A549 (cell line): ENCODE results near the gene GPR171. TPM values are rescaled to one million over a fixed set of nuclear protein-coding genes. Genes with fewer than 3 reads are reported as not detected.
A peak's percentile ranks its signal among the peaks of the same experiment; 100 is the strongest.

Experiments
- ATAC-seq, 2 experiments: fragments of 200-7000 bp in 1 of 2; fragments of >200 bp in 1 of 2; cut with Nextera tagmentation in 1 of 2; cut with Tn5 transposase in 1 of 2; 3 replicates each; pipeline versions ENCODE4 v1.8.0 to v1.9.1; 2018 to 2020; ENCODE audit warnings: mild to moderate bottlenecking in 1 of 2, moderate library complexity in 1 of 2
- CTCF ChIA-PET: fragments of 300-600 bp; sonication (Branson Sonifier 250); formaldehyde crosslinking; extraction: SDS; loops from one replicate; lab custom pipeline; 2021; ENCODE audit warnings: antibody characterized with exemption, inconsistent platforms; lab: Yijun Ruan, JAX
- POLR2A ChIA-PET: fragments of 350-600 bp; formaldehyde crosslinking; extraction: SDS; loops from one replicate; lab custom pipeline; 2021; ENCODE audit warnings: antibody characterized with exemption, inconsistent platforms; lab: Yijun Ruan, JAX
- DNase-seq, 2 experiments: peaks; one replicate each; pipeline versions ENCODE4 v3.0.0 to v3.0.0-alpha.2; 2011 to 2016; ENCODE audit warnings: low read depth in 1 of 2, low spot score in 1 of 2
- FAIRE-seq: peaks from 2 replicates; lab custom pipeline; 2011; peaks lifted over from hg19 to GRCh38; lab: Jason Lieb, UNC
- H3K27ac ChIP-seq, 2 experiments: fragments of >200 bp; sonication (Bioruptor Twin); formaldehyde crosslinking; 3 replicates each; pipeline ENCODE4 v1.5.1; 2016 to 2017
- H3K4me1 ChIP-seq: fragments of >200 bp; sonication (Bioruptor Twin); formaldehyde crosslinking; 3 replicates; pipeline ENCODE4 v1.6.1; 2016
- H3K4me2 ChIP-seq: fragments of >200 bp; sonication (Bioruptor Twin); formaldehyde crosslinking; 3 replicates; pipeline ENCODE4 v1.6.1; 2016
- H3K4me3 ChIP-seq: fragments of >200 bp; sonication (Bioruptor Twin); formaldehyde crosslinking; 3 replicates; pipeline ENCODE4 v1.5.1; 2016
- H3K9me3 ChIP-seq: fragments of >200 bp; sonication (Bioruptor Twin); formaldehyde crosslinking; 3 replicates; pipeline ENCODE4 v1.6.1; 2016
- BCL3 ChIP-seq: fragments of >200 bp; sonication (Bioruptor Twin); formaldehyde crosslinking; IDR thresholded peaks from 3 replicates; pipeline ENCODE4 v1.6.1; 2016
- BHLHE40 ChIP-seq: IDR thresholded peaks from 2 replicates; pipeline ENCODE4 v1.6.1; 2012; ENCODE audit warnings: low read depth, low read length, inconsistent platforms
- CBX2 ChIP-seq: fragments of 200-600 bp; sonication (generic); IDR thresholded peaks from 2 replicates; pipeline ENCODE4 v1.6.1; 2016; ENCODE audit warnings: low read depth, mild to moderate bottlenecking, borderline replicate concordance
- CEBPB ChIP-seq, 2 experiments: fragments of >200 bp in 1 of 2; sonication (Bioruptor Twin) in 1 of 2; formaldehyde crosslinking in 1 of 2; IDR thresholded peaks; 2 replicates each; pipeline ENCODE4 v1.6.1; 2012 to 2016
- EHF ChIP-seq: fragments of 250-450 bp; sonication (Bioruptor Pico); IDR thresholded peaks from 2 replicates; pipeline ENCODE4 v1.5.0; 2020; ENCODE audit warnings: mild to moderate bottlenecking
- EHMT2 ChIP-seq: fragments of 200-600 bp; sonication (generic); IDR thresholded peaks from 2 replicates; pipeline ENCODE4 v1.6.1; 2016; ENCODE audit warnings: antibody characterized with exemption, low read depth, mild to moderate bottlenecking, moderate library complexity
- EP300 ChIP-seq, 2 experiments: fragments of >200 bp; sonication (Bioruptor Twin); formaldehyde crosslinking; IDR thresholded peaks; 2 replicates in 1 of 2; 3 replicates in 1 of 2; pipeline ENCODE4 v1.6.1; 2016 to 2017
- GATA3 ChIP-seq: IDR thresholded peaks from 2 replicates; pipeline ENCODE4 v1.6.1; 2012; ENCODE audit warnings: borderline replicate concordance
- HEYL ChIP-seq: fragments of 250-450 bp; sonication (Bioruptor Pico); IDR thresholded peaks from 2 replicates; pipeline ENCODE4 v1.8.0; 2021; ENCODE audit warnings: mild to moderate bottlenecking, moderate library complexity
- HOXB13 ChIP-seq: fragments of 250-450 bp; sonication (Bioruptor Pico); IDR thresholded peaks from 2 replicates; pipeline ENCODE4 v1.5.0; 2020; ENCODE audit warnings: low read depth, mild to moderate bottlenecking, moderate library complexity
- HOXB5 ChIP-seq: fragments of 250-450 bp; sonication (Bioruptor Pico); IDR thresholded peaks from 2 replicates; pipeline ENCODE4 v1.5.0; 2020; ENCODE audit warnings: mild to moderate bottlenecking, moderate library complexity
- JUN ChIP-seq, 2 experiments: fragments of >200 bp; sonication (Bioruptor Twin); formaldehyde crosslinking; IDR thresholded peaks; 2 replicates in 1 of 2; 3 replicates in 1 of 2; pipeline ENCODE4 v1.6.1; 2016 to 2017
- KDM1A ChIP-seq: fragments of 200-600 bp; sonication (generic); IDR thresholded peaks from 2 replicates; pipeline ENCODE4 v1.6.1; 2016; ENCODE audit warnings: low read depth, mild to moderate bottlenecking
- KDM5A ChIP-seq: fragments of 200-600 bp; sonication (generic); IDR thresholded peaks from 2 replicates; pipeline ENCODE4 v1.6.1; 2016; ENCODE audit warnings: antibody characterized with exemption, mild to moderate bottlenecking
- NR3C1 ChIP-seq: fragments of >200 bp; sonication (Bioruptor Twin); formaldehyde crosslinking; IDR thresholded peaks from 3 replicates; pipeline ENCODE4 v1.6.1; 2017
- POLR2AphosphoS2 ChIP-seq: conservative IDR thresholded peaks from 2 replicates; pipeline ENCODE4 v1.6.1; 2012; ENCODE audit warnings: low read length, improper control_type of control experiment, inconsistent platforms
- RCOR1 ChIP-seq: fragments of 150-350 bp; IDR thresholded peaks from 2 replicates; pipeline ENCODE4 v1.6.1; 2014; ENCODE audit warnings: antibody characterized with exemption, low read length, low read depth
- RFX5 ChIP-seq: fragments of 450-650 bp; IDR thresholded peaks from 2 replicates; pipeline ENCODE4 v1.7.1; 2014; ENCODE audit warnings: antibody characterized with exemption, mild to moderate bottlenecking, moderate library complexity
- RNF2 ChIP-seq: fragments of 200-600 bp; sonication (generic); IDR thresholded peaks from 2 replicates; pipeline ENCODE4 v1.6.1; 2016; ENCODE audit warnings: low read depth, mild to moderate bottlenecking, antibody characterized with exemption, moderate library complexity, borderline replicate concordance
- SMC3 ChIP-seq: fragments of >200 bp; sonication (Bioruptor Twin); formaldehyde crosslinking; IDR thresholded peaks from 3 replicates; pipeline ENCODE4 v1.6.1; 2018; ENCODE audit warnings: inconsistent platforms
- TP53 ChIP-seq: fragments of 250-450 bp; sonication (Bioruptor Pico); IDR thresholded peaks from 2 replicates; pipeline ENCODE4 v1.5.0; 2021; ENCODE audit warnings: mild to moderate bottlenecking, moderate library complexity
- ZFP36 ChIP-seq: fragments of 450-650 bp; IDR thresholded peaks from 2 replicates; pipeline ENCODE4 v1.6.1; 2014; ENCODE audit warnings: borderline replicate concordance; ENCODE audit not compliant: partially characterized antibody
- WGBS: methylation state at CpG from one replicate; pipeline ENCODE4 v1.1.6; 2017; ENCODE audit errors: missing lambda C conversion rate; 5-methylcytosine and 5-hydroxymethylcytosine counted together
- polyA plus RNA-seq, 4 experiments: library from polyadenylated mRNA; depleted of rRNA in 3 of 4; stranded (reverse); fragments of >200 nt; fragmentation: RNase III in 1 of 4; extraction: RNeasy Plus Mini Kit Qiagen cat#74134 plus additional on column Dnase treatment in 1 of 4; gene quantifications; 2 replicates in 3 of 4; 3 replicates in 1 of 4; pipeline ENCODE4 v1.2.3, GENCODE V29; 2011 to 2017

Gene GPR171
- polyA plus RNA-seq, 2 of the 4 experiments (the other 2 are of a cell fraction) = not detected

GRCh38 chr3:151197981-151198767, 4.8 kb downstream of the GPR171 start:
- H3K9me3 ChIP-seq = no peaks in the 10 kb centered on the region
- no peak overlapping the region for H3K4me3 ChIP-seq
- POLR2A ChIA-PET = no interaction called here
- H3K4me1 ChIP-seq = peaks cover 18% of the 10 kb centered on the region; the same call in 2 of the 3 replicates
- ATAC-seq (peak in 1 of 2 experiments; percentile 47; a peak in 1 of 6 replicates), FAIRE-seq (no peak)
- peak overlapping the region; percentile 39 to 55 for H3K27ac ChIP-seq
- CTCF ChIA-PET = interaction anchor here (1.0 to 3.0 kb wide), 6 partner anchors 11 to 84 kb away, joined by 3 to 13 read pairs (median 6); no protein-coding TSS in a partner anchor
- 57% methylated on average over 6 of the region's 6 CpGs for WGBS
- peak overlapping the region; percentile 56 for H3K4me2 ChIP-seq
- TF ChIP-seq CEBPB (IDR thresholded peaks at IDR 0.05) (peak in 1 of 2 experiments; percentile 13; a peak in 1 of 4 replicates), EHMT2 (no peak), HOXB5 (CRISPR knock-in tag) (no peak), RFX5 (no peak)
- TF ChIP-seq, all 56 proteins: peak for 1
- no peak for DNase-seq

DNA sequence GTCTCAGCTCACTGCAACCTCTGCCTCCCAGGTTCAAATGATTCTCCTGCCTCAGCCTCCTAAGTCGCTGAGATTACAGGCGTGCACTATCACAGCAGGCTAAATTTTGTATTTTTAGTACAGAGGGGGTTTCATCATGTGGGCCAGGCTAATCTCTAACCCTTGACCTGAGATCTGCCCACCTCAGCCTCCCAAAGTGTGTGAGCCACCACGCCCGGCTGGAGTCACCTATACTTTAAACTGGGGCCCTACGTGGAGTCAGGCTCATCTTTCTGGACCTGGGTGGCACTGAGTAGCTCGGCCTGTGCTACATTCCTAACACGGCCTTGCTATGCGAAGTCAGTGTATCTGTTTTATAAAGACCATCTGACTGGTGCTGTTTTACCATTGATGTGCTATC, 5.8 kb downstream of the GPR171 start:
- peak overlapping the region; percentile 39 to 74; a peak in 4 of 6 replicates for H3K27ac ChIP-seq
- no peak for ATAC-seq
- no peak overlapping the region for H3K4me2 ChIP-seq
- CTCF ChIA-PET = interaction anchor here (1.5 to 3.0 kb wide), 6 partner anchors 10 to 85 kb away, joined by 3 to 13 read pairs (median 6); no protein-coding TSS in a partner anchor
- H3K4me3 ChIP-seq = no peak overlapping the region
- POLR2A ChIA-PET = no interaction called here
- TF ChIP-seq SMC3 (no peak), KDM5A (no peak), RCOR1 (no peak), JUN (IDR thresholded peaks at IDR 0.05) (no peak), BHLHE40 (no peak)
- TF ChIP-seq, all 56 proteins: peak for 0
- DNase-seq = no peak
- H3K4me1 ChIP-seq = peaks cover 18% of the 10 kb centered on the region; the same call in 2 of the 3 replicates
- no peaks in the 10 kb centered on the region for H3K9me3 ChIP-seq
- WGBS = 91% methylated on average over 8 of the region's 8 CpGs
- no peak for FAIRE-seq

DNA sequence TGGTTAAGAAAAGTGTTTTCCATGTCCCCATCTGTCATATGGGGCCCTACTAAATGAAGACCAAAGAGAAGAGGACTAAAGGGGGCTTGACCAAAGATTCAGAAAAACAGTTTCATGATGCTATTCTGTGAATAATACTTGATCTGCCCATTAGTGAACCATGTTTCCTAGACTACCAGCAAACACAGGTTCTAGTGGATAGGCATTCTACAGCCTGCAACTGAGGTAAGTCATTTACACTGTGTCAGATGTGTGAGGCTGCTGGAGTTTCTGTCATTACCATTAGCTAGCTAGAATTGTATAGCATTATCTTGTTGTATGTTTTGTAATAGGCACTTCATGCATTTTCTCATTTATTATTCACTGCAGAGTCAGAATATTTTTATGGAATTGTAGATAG, 6.6 kb downstream of the GPR171 start:
- no peak for TF ChIP-seq KDM5A
- no peak for TF ChIP-seq POLR2AphosphoS2
- TF ChIP-seq EHF (CRISPR knock-in tag) = no peak
- no peak for TF ChIP-seq NR3C1
- TF ChIP-seq KDM1A = no peak
- no peak for TF ChIP-seq HEYL (CRISPR knock-in tag)
- no peak for TF ChIP-seq BCL3
- TF ChIP-seq ZFP36 = no peak
- no peak for TF ChIP-seq TP53 (CRISPR knock-in tag)
- TF ChIP-seq GATA3 = no peak
- TF ChIP-seq EP300 (IDR thresholded peaks at IDR 0.05) = no peak
- no peak for TF ChIP-seq CBX2
- no peak for TF ChIP-seq RNF2
- no peak for TF ChIP-seq HOXB13

More for the DNA sequence above, 6.6 kb downstream of the GPR171 start:
- ChIA-PET CTCF (interaction anchor here (1.5 to 3.0 kb wide), 5 partner anchors 9 to 86 kb away, joined by 3 to 13 read pairs (median 4); no protein-coding TSS in a partner anchor), POLR2A (no interaction called here)
- DNase-seq (no peak), FAIRE-seq (peak; percentile 59), ATAC-seq (no peak)
- Histone ChIP-seq H3K9me3 (no peaks in the 10 kb centered on the region), H3K4me1 (peaks cover 18% of the 10 kb centered on the region; the same call in 2 of the 3 replicates), H3K4me2 (no peak overlapping the region), H3K27ac (no peak overlapping the region), H3K4me3 (no peak overlapping the region)
